Ishikawa (cell line): ENCODE measurements around the gene CLEC6A.

ENCODE experiments used
- CEBPB ChIP-seq: IDR thresholded peaks from 2 replicates; pipeline ENCODE4 v1.6.1; 2012
- CREB1 ChIP-seq: IDR thresholded peaks from 2 replicates; pipeline ENCODE4 v1.6.1; 2012; ENCODE audit warnings: low read depth
- EGR1 ChIP-seq: IDR thresholded peaks from 2 replicates; pipeline ENCODE4 v1.6.1; 2012
- EP300 ChIP-seq: IDR thresholded peaks from 2 replicates; pipeline ENCODE4 v1.6.1; 2012; ENCODE audit warnings: borderline replicate concordance
- FOXM1 ChIP-seq: IDR thresholded peaks from 2 replicates; pipeline ENCODE4 v1.6.1; 2012; ENCODE audit warnings: low read depth, borderline replicate concordance
- NFIC ChIP-seq: IDR thresholded peaks from 2 replicates; pipeline ENCODE4 v1.6.1; 2012
- RAD21 ChIP-seq: IDR thresholded peaks from 2 replicates; pipeline ENCODE4 v1.6.1; 2012; ENCODE audit warnings: low read depth
- TAF1 ChIP-seq: IDR thresholded peaks from 2 replicates; pipeline ENCODE4 v1.6.1; 2012; ENCODE audit warnings: low read depth, mild to moderate bottlenecking
- TCF12 ChIP-seq: IDR thresholded peaks from 2 replicates; pipeline ENCODE4 v1.6.1; 2012; ENCODE audit warnings: low read depth
- TEAD4 ChIP-seq: IDR thresholded peaks from 2 replicates; pipeline ENCODE4 v1.6.1; 2012
- YY1 ChIP-seq: IDR thresholded peaks from 2 replicates; pipeline ENCODE4 v1.6.1; 2012; ENCODE audit warnings: low read depth
- ZBTB7A ChIP-seq: IDR thresholded peaks from 2 replicates; pipeline ENCODE4 v1.6.1; 2012; ENCODE audit warnings: low read depth
- TF ChIP-seq, protein P1 (sequence below): IDR thresholded peaks from 2 replicates; pipeline ENCODE4 v1.6.1; 2012; ENCODE audit warnings: low read depth, mild to moderate bottlenecking
- TF ChIP-seq, protein P2 (sequence below): IDR thresholded peaks from 2 replicates; pipeline ENCODE4 v1.6.1; 2012
- TF ChIP-seq, protein P3 (sequence below): IDR thresholded peaks from 2 replicates; pipeline ENCODE4 v1.6.1; 2012

The CLEC6A gene

DNA sequence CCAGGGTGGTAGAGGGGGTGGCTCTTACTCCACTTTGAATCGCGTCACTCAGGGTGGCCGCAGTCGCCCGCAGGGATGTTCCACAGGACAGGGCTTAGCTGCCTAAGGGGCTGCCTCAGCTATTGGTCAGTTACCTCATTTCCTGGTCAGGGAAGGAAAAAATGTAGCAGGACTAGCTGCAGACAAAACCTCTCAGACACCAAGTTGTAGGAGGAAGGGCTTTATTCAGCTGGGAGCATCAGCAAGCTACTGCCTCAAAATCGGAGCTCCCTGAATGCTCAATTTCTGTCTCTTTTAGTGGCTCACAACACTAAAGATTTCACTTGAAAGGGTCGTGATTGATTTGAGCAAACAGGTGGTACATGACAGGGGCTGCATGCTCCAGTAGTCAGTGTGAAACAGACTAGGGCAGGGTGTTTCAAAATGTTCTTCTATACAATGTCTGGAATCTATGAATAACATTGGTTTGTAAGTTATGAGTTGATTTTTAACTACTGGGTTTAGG lies 6.4 kb upstream of the CLEC6A start:
- TF ChIP-seq TEAD4 (no peak), EP300 (no peak), RAD21 (no peak), TCF12 (no peak)
- TF ChIP-seq, protein P1, sequence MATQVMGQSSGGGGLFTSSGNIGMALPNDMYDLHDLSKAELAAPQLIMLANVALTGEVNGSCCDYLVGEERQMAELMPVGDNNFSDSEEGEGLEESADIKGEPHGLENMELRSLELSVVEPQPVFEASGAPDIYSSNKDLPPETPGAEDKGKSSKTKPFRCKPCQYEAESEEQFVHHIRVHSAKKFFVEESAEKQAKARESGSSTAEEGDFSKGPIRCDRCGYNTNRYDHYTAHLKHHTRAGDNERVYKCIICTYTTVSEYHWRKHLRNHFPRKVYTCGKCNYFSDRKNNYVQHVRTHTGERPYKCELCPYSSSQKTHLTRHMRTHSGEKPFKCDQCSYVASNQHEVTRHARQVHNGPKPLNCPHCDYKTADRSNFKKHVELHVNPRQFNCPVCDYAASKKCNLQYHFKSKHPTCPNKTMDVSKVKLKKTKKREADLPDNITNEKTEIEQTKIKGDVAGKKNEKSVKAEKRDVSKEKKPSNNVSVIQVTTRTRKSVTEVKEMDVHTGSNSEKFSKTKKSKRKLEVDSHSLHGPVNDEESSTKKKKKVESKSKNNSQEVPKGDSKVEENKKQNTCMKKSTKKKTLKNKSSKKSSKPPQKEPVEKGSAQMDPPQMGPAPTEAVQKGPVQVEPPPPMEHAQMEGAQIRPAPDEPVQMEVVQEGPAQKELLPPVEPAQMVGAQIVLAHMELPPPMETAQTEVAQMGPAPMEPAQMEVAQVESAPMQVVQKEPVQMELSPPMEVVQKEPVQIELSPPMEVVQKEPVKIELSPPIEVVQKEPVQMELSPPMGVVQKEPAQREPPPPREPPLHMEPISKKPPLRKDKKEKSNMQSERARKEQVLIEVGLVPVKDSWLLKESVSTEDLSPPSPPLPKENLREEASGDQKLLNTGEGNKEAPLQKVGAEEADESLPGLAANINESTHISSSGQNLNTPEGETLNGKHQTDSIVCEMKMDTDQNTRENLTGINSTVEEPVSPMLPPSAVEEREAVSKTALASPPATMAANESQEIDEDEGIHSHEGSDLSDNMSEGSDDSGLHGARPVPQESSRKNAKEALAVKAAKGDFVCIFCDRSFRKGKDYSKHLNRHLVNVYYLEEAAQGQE, result no peak
- TF ChIP-seq, protein P2, sequence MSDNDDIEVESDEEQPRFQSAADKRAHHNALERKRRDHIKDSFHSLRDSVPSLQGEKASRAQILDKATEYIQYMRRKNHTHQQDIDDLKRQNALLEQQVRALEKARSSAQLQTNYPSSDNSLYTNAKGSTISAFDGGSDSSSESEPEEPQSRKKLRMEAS, result no peak

DNA sequence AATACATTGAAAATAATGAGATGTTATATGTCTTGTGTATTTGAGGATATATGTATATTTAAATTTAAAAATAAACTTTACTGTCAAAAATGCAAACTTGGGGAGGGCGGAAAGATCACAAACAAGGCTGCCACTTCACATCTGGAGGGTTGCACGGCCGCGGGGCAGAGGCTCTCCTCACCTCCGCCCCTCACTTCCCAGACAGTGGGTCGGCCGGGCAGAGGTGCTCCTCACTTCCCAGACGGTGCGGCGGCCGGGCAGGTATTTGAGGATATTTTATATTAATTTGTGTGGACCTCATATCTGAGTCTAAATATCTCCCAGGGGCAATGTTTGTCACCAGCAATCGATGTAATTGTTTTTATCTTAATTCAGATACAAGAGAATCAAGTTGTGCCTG lies 3.7 kb upstream of the CLEC6A start:
- TF ChIP-seq, protein P1, result no peak
- no peak for TF ChIP-seq NFIC
- no peak for TF ChIP-seq EGR1
- TF ChIP-seq CEBPB, result no peak
- TF ChIP-seq, protein P3, sequence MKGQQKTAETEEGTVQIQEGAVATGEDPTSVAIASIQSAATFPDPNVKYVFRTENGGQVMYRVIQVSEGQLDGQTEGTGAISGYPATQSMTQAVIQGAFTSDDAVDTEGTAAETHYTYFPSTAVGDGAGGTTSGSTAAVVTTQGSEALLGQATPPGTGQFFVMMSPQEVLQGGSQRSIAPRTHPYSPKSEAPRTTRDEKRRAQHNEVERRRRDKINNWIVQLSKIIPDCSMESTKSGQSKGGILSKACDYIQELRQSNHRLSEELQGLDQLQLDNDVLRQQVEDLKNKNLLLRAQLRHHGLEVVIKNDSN, result no peak
- no peak for TF ChIP-seq ZBTB7A
- TF ChIP-seq YY1, result no peak
- no peak for TF ChIP-seq EP300
- TF ChIP-seq TAF1, result no peak
- TF ChIP-seq, protein P2, result no peak
- no peak for TF ChIP-seq CREB1
- no peak for TF ChIP-seq FOXM1
- TF ChIP-seq RAD21, result no peak
- TF ChIP-seq TEAD4, result no peak
- TF ChIP-seq TCF12, result no peak

DNA sequence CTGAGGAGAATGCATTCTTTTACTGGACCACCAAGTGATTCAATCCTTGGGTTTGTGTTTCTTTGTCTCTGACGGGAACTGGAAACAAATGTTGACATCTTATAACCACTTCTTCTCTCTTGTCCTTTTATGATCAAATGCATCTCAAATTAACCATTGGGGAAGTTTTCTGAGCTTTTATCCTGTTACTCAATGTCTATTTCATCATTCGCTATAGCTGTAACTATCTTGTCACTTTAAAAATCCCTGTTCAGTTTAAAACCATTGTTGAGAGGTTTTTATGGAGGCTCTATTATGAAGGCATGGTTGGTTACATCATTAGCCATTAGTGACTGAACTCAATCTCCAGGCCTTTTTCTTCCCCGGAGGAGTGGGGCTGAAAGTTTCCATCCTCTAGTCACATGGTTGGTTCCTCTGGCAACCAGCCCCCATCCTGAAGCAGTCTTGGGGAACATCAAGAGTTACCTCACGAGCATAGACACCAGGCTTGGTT lies 2.7 kb upstream of the CLEC6A start:
- TF ChIP-seq, protein P1, result no peak
- no peak for TF ChIP-seq FOXM1
- TF ChIP-seq TAF1, result no peak
- no peak for TF ChIP-seq CEBPB
- no peak for TF ChIP-seq CREB1
- no peak for TF ChIP-seq EP300
- TF ChIP-seq, protein P2, result no peak

DNA sequence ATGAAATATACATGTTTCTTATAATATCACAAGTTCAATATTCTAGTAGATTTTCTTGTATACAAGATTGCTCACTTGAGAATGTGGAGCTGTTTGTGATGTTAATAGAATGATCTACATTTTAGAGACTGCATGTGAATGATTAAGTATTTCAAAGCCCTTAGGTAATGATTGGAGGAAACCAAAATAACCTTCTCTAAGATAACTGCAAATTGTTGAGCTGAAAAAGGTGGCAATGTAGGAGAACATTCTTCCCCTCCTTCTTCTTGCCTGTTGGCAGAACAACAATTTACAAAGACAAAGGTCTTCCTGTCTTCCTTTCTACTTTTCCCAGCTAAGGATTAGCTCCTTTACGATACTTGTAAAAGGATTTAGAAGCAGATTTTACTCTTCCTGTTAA lies 2.0 kb upstream of the CLEC6A start:
- TF ChIP-seq, protein P3, result no peak
- TF ChIP-seq EP300 (no peak), NFIC (no peak), TEAD4 (no peak), EGR1 (no peak), TCF12 (no peak)

DNA sequence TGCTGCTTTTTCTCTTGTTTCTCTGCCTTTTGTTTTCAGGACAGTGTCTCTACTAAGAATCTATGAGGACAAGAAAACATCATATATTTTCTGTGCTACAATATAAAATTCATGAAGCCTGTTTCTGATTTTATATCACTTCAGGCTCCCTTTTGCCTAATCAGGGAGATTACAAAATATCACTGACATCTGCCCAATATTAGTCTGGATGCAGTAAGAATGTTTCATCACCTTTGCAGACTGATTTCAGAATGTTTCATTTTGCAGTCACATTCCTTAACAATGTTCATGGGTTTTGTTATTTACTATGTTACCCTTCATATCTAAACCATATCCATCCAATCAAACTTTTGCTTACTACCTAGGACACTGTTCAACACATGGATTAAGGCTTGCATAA lies 491 bp upstream of the CLEC6A start:
- TF ChIP-seq TCF12 (no peak), NFIC (no peak)
- TF ChIP-seq, protein P3, result no peak
